HG03066 (cell line): ENCODE results near the gene PCYOX1L.

Experiments used
- ATAC-seq: cut with Tn5 transposase; IDR thresholded peaks from one replicate; pipeline ENCODE4 v1.9.1; 2021; ENCODE audit warnings: low read depth; ENCODE audit not compliant: unreplicated experiment

Gene PCYOX1L

DNA sequence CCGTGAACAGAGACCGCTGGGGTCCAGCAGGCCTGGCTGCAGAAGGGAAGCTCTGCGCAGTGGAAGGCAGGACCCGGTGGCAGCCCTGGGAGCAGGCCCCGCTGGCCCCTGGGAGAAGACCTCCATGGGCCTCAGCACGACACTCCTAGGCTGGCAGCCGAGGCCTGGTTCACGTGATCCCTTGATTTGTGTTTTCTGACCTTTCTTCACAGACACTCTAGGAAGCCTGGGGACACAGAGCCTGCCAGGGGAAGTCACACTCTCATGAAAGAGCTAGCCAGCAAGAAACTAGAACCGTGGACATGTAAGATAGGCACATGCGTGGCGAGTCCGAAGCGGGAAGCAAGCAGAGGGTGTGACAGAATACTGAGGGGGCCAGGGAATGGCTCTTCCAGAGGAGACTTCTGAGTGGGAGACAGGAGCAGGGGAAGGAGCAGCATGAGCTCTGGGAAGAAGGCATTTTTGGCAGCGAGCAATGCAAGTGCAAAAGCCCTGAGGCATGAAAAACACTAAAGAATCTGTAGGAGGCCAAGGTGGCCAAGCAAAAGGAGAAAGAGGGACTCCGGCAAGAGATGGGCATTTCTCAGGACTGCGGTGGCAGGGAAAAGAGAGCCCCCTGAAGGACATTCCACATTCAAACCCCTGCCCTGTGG, 47.8 kb downstream of the PCYOX1L start:
- no peak for ATAC-seq

- no peak for ATAC-seq
These were observed 48.5 kb downstream of the PCYOX1L start for GRCh38 chr5:149406203-149406978.

- no peak for ATAC-seq
These were observed 49.1 kb downstream of the PCYOX1L start for GRCh38 chr5:149406979-149407306.

DNA sequence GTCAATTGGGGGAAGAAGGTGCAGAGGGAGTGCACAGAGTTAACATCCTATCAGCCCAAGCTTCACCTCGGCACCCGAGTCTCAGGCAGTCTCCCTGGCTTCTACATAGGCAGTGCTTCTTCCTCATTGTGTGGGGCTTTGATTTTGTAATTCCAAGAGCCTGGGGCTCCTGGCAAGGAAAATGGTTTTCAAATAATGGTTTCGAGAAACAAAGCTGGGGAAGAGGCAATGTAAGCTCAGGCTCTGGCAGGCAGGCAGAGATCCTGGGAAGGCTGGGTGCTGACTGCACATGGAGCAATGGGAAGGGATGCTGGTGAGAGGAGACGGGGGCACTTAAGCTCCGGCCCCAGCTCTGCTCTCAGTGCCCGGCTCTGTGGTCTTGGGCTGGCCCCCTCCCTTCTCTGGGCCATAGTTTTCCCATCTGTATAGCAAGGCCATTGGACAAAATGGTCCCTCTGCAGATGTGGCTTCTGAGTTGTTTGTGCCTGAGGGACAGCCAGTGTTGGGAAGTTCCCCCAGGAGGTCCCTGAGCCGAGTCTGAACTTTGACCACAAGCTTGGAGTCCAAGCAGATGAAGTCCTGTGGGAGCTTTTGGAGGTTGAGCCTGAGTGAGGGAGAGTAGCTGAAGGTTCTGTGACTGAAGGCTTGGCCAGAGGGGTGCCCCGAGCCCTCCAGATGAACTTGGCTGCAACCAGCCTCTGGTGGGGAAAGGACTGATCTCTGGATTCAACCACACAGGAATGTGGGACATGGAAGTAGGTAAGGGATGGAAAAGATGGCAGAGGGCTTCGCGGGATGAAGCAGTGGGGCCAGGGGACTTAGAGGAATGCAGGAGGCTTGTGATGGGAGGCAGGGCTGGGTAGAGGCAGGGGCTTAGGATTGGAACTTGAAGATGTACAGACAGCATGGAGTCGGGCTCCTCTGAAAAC, 49.7 kb downstream of the PCYOX1L start:
- ATAC-seq, result no peak

GRCh38 chr5:149408252-149409099, 50.6 kb downstream of the PCYOX1L start:
- no peak for ATAC-seq

DNA sequence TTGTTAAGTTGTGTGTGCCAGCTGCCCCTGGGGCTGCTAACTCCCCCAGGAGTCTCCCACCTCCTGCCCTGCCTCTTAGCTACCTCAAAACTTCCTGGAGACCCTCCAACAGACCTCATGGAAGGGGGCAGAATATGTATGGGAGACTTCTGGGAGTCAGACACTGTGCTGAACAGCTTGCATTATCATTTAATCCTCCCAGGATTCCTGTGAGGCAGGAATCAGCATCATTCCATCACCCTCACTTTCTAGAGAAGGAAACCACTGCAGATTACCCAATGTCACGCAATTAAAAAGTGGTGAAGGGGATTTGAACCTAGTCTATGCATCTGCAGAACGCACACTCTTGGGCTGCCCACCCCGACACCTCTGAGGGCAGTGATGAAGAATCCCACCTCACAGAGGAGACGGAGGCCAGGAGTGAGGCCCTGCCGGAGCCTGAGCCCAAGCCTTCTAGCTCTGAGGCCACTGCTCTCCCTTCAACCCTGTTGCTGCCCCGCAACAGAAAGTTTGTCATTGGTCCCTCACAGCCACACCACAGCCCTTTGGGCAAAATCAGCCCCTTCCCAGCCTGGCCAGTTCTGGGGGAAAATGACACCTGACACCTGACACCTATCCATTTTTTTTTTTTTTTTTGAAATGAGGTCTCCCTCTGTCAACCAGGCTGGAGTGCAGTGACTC, 51.6 kb downstream of the PCYOX1L start:
- ATAC-seq, result no peak

GRCh38 chr5:149410071-149410470, 52.2 kb downstream of the PCYOX1L start:
- no peak for ATAC-seq

DNA sequence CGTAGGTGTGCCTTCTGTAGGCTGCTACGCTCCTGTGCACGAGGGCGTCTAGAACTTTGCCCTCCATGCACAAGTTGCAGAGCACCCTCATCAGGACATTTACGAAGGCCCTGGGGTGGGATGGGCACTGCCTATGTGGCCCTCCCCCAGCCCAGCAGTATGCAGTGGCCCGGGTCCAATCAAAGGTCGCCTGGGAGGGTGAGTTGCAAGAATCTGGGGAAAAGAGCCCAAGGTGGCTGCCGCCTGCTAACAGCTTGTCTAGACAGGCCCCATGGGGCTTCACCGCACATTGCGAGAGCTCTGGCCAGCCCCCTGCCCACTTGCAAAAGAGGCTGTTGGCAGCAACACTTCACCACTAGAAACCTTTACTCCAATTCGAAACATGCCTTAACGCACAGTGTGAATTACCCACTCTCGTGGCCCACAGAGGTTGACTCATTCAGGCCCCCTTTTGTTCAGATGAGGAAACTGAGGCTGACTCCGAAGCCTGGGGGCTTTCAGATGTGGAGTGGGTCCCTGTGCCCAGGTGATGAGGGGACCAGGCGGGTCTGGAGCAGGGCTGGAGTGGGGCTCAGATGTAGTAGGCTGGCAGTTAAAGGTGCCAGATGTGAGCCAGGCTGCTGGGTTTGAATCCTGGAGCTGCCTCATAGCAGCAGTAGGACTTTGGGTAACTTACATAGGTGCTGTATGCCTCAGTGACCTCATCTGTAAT, 53.0 kb downstream of the PCYOX1L start:
- no peak for ATAC-seq

DNA sequence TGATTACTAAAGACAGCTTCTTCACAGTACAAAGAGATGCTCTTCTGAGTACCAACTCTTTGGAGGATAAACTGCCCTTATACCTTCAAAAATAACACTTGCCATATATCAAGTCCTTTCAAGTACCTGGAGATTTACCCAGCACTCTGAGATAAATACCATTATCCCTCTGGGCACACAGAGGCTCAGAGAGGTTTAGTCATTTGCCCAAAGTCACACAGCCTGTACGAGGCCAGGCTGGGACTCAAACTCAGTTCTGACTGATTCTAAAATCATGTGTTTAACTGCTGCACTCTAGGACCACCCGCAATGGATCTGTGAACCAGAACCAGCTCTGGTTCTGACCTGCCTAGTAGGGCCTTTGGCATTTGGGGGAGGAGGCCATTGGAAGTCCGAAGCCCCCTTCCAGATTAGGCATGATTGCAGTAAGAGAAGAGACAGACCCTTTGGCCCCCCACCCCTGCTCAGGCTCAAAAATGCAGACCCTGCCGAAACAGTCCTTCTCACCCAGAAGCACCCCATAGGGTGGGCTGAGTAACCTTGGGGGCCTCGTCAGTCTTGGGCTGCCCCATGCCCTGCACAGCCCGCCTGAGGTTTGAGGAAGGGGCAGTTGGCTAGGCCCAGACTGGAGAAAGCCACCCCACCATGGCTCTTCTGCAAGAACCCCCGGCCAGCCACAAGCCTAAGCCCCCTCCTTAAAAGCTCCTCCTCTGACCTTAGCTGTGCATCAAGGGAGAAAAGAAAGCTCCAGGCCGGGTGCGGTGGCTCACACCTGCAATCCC, 54.1 kb downstream of the PCYOX1L start:
- no peak for ATAC-seq

GRCh38 chr5:149412783-149413476, 55.1 kb downstream of the PCYOX1L start:
- ATAC-seq, result no peak

GRCh38 chr5:149413477-149414210, 55.8 kb downstream of the PCYOX1L start:
- no peak for ATAC-seq

DNA sequence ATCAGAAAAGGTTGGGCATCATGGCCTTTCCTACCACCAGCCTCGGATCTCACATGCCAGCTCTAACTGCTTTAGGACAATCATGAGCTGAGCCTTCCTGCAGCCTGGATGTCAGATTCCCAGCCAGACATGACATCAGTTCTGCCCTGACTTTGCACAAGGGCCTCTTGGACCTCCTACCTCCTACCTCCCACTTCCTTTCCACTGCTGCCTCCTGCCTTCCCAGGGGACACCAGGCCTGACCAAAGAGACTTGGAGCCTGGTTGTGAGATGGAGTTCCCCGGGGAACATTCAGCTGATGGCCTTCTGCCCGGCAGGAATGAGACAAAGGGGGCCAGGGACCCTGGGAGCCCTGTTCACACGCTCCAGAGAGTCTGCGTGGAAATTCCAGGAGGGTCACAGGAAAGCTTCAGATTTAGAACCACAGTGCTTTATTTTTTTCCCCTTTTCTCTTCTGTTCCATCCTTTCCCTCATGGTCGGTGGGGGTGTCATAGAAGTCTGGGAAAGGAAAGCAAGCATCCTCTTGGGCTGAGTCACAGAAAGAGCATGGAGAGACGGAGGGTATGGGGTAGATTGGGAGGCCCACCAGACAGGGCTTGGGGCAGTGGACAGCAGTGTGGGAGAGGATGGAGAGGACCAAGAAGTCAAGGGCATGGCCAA, 56.7 kb downstream of the PCYOX1L start:
- no peak for ATAC-seq

- no peak for ATAC-seq
These were observed 57.5 kb downstream of the PCYOX1L start for GRCh38 chr5:149415066-149415967.

DNA sequence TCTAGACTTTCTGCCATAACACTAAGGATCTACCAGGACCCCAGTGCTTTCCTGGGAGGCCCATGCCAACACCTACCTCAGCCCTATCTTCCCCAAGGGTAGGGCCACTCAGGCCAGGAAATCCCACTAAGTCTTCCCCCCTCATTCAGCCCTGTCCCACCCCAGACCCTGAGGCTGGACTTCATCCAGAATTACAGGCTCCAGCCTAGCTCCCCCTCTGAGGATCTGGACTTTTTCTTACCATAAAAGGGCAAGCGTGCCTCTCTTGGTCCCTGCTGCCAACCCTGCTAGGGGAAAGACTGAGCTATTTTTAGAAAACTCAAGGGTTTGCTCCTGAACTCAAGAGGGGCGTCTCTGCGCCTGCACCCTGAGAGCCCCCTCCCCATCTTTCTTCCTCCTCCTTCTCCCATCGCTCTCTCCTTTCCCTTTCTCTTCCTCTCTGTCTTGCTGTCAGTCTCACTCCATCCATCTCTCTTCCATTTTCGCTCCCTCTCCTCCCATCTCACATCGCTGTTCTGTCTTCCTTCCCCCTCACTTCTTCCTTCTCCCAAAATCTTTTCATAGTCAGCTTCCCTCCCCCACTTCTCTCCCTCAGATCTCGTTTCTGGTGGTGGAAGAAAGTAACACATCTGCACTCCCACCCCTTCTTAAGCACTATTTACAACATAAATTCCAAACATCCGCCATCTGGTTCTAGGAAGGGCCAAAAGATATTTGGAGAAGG, 59.3 kb downstream of the PCYOX1L start:
- ATAC-seq, result no peak
